A549 (cell line): Measurements from ENCODE around the gene ODR4. TPM values are rescaled to one million over a fixed set of nuclear protein-coding genes. Genes with fewer than 3 reads are reported as not detected.

ENCODE experiments used
- polyA plus RNA-seq, 4 experiments: library from polyadenylated mRNA; depleted of rRNA in 3 of 4; stranded (reverse); fragments of >200 nt; fragmentation: RNase III in 1 of 4; extraction: RNeasy Plus Mini Kit Qiagen cat#74134 plus additional on column Dnase treatment in 1 of 4; gene quantifications; 2 replicates in 3 of 4; 3 replicates in 1 of 4; pipeline ENCODE4 v1.2.3, GENCODE V29; 2011 to 2017

ODR4 gene
- polyA plus RNA-seq, 2 of the 4 experiments (the other 2 are of a cell fraction) = 18.1 to 34.9 TPM

Other genes with a start within 250 kb of the ODR4 start
- 0.72 and 1.5 TPM in 2 replicates for gene PRG4, start 79.6 kb upstream of the ODR4 start, polyA plus RNA-seq (2011; rRNA removed)
- gene PRG4, start 79.6 kb upstream of the ODR4 start, polyA plus RNA-seq (2017; fragmentation: RNase III; extraction: RNeasy Plus Mini Kit Qiagen cat#74134 plus additional on column Dnase treatment) = 0.09 to 0.26 TPM (median 0.26 TPM) in 3 replicates
- gene TPR, start 585 bp upstream of the ODR4 start, polyA plus RNA-seq (2011; rRNA removed) = 93.2 and 138 TPM in 2 replicates
- 41.5 to 49.6 TPM (median 49.0 TPM) in 3 replicates for gene TPR, start 585 bp upstream of the ODR4 start, polyA plus RNA-seq (2017; fragmentation: RNase III; extraction: RNeasy Plus Mini Kit Qiagen cat#74134 plus additional on column Dnase treatment)
- not detected in 2 replicates for gene PDC, start 85.3 kb downstream of the ODR4 start, polyA plus RNA-seq (2011; rRNA removed)
- not detected in 3 replicates for gene PDC, start 85.3 kb downstream of the ODR4 start, polyA plus RNA-seq (2017; fragmentation: RNase III; extraction: RNeasy Plus Mini Kit Qiagen cat#74134 plus additional on column Dnase treatment)